HFF-Myc (cell line): ENCODE results near the gene GNGT1.

Source experiments
- DNase-seq: peaks from one replicate; pipeline ENCODE4 v3.0.0-alpha.2; 2011; ENCODE audit warnings: low read depth; ENCODE audit errors: extremely low read depth
- H3K4me3 ChIP-seq: replicated peaks from 2 replicates; pipeline ENCODE4 v1.5.1; 2011; ENCODE audit warnings: low read depth, mild to moderate bottlenecking, control low read depth, low read length
- CTCF ChIP-seq: IDR thresholded peaks from 2 replicates; pipeline ENCODE4 v1.5.1; 2012; ENCODE audit warnings: mild to moderate bottlenecking, low read depth, low read length, control low read depth; ENCODE audit errors: missing control alignments

The GNGT1 gene

GRCh38 chr7:93923296-93923695, 16.9 kb downstream of the GNGT1 start:
- no peak for DNase-seq
- H3K4me3 ChIP-seq: peak overlapping the region; percentile 69
- no peak for TF ChIP-seq CTCF

GRCh38 chr7:93923942-93924341, 17.6 kb downstream of the GNGT1 start:
- H3K4me3 ChIP-seq: peak overlapping the region; percentile 69
- TF ChIP-seq CTCF: no peak
- no peak for DNase-seq

GRCh38 chr7:93926800-93927199, 20.4 kb downstream of the GNGT1 start:
- TF ChIP-seq CTCF: no peak
- H3K4me3 ChIP-seq: no peak overlapping the region
- no peak for DNase-seq

- no peak overlapping the region for H3K4me3 ChIP-seq
- no peak for DNase-seq
- no peak for TF ChIP-seq CTCF
Observed at GRCh38 chr7:93927585-93927984, 21.2 kb downstream of the GNGT1 start.

- DNase-seq: no peak
- H3K4me3 ChIP-seq: no peak overlapping the region
- TF ChIP-seq CTCF: no peak
Observed at GRCh38 chr7:93931655-93932054, 25.3 kb downstream of the GNGT1 start.

GRCh38 chr7:93933156-93933555, 26.8 kb downstream of the GNGT1 start:
- no peak overlapping the region for H3K4me3 ChIP-seq
- TF ChIP-seq CTCF: no peak

GRCh38 chr7:93935102-93935501, 28.7 kb downstream of the GNGT1 start:
- no peak for DNase-seq
- H3K4me3 ChIP-seq: no peak overlapping the region
- no peak for TF ChIP-seq CTCF

More at GRCh38 chr7:93933156-93933555, 26.8 kb downstream of the GNGT1 start:
- no peak for DNase-seq
